ENCODE measurements around the gene USP15.

DNA sequence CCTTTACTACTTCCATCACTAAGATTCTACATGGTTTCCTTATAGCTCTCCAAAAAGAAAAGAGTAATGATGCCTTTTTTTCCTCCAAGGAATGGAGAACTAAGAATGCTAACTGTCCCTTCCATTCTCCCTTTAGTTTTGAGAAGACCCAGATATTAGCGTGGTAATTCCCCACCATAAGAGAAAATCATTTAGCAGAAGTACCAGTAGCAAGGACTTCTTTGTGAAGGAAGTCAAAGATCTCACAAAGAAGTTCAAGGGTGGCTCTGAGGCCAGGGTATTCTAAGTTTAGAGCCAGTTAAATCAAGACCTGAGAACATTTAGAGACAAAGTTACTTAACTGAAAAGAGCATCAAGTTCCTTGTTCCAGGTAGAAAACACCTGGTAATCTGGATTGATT lies 7.3 kb downstream of the USP15 start:
- TF ChIP-seq CTCF (IDR thresholded peaks at IDR 0.05; ENCODE audit: low read depth, low read length) (no peak), EZH2phosphoT487 (IDR thresholded peaks at IDR 0.05; ENCODE audit: low read depth) (no peak)

Data from OCI-LY3 (cell line).